PFSK-1 (cell line): Measurements from ENCODE around the gene DCLK2.

Experiments used
- REST ChIP-seq, 2 experiments: IDR thresholded peaks; 2 replicates each; pipeline versions ENCODE4 v1.6.1 to v1.8.0; 2011 to 2012; ENCODE audit warnings: low read depth in 2 of 2, low read length in 2 of 2, control low read depth in 1 of 2, inconsistent platforms in 1 of 2, mild to moderate bottlenecking in 1 of 2, moderate library complexity in 1 of 2; ENCODE audit not compliant: insufficient read depth in 1 of 2
- SIN3A ChIP-seq: IDR thresholded peaks from 2 replicates; pipeline ENCODE4 v1.6.1; 2012; ENCODE audit warnings: mild to moderate bottlenecking, low read length, moderate library complexity, borderline replicate concordance; ENCODE audit not compliant: insufficient read depth

- TF ChIP-seq REST (IDR thresholded peaks at IDR 0.05; ENCODE audit: insufficient read depth in 1 of 2, low read depth in 2 of 2, low read length in 2 of 2) = no peak
- TF ChIP-seq SIN3A = no peak
These were observed 228.5 kb downstream of the DCLK2 start for GRCh38 chr4:150306719-150307118.
